HEK293T (cell line): ENCODE measurements around the gene FANCE.

Source experiments
- BHLHE40 ChIP-seq: fragments of 450-650 bp; IDR thresholded peaks from 2 replicates; pipeline ENCODE4 v1.6.1; 2016; ENCODE audit warnings: mild to moderate bottlenecking, moderate library complexity, borderline replicate concordance
- CTBP1 ChIP-seq: fragments of 450-650 bp; IDR thresholded peaks from 2 replicates; pipeline ENCODE4 v1.6.1; 2016; ENCODE audit warnings: borderline replicate concordance
- FOXA1 ChIP-seq: fragments of 450-650 bp; IDR thresholded peaks from 2 replicates; pipeline ENCODE4 v1.6.1; 2016; ENCODE audit warnings: mild to moderate bottlenecking
- FOXK2 ChIP-seq: fragments of 450-650 bp; IDR thresholded peaks from 2 replicates; pipeline ENCODE4 v1.6.1; 2016; ENCODE audit warnings: mild to moderate bottlenecking
- FOXM1 ChIP-seq: fragments of 450-650 bp; IDR thresholded peaks from 2 replicates; pipeline ENCODE4 v1.6.1; 2017; ENCODE audit warnings: mild to moderate bottlenecking, borderline replicate concordance
- L3MBTL2 ChIP-seq: fragments of 450-650 bp; conservative IDR thresholded peaks from 2 replicates; pipeline ENCODE4 v1.6.1; 2016; ENCODE audit warnings: mild to moderate bottlenecking
- LEF1 ChIP-seq: fragments of 450-650 bp; IDR thresholded peaks from 2 replicates; pipeline ENCODE4 v1.6.1; 2017; ENCODE audit warnings: mild to moderate bottlenecking, borderline replicate concordance
- NFRKB ChIP-seq: fragments of 450-650 bp; IDR thresholded peaks from 2 replicates; pipeline ENCODE4 v1.6.1; 2016; ENCODE audit warnings: mild to moderate bottlenecking, moderate library complexity
- PKNOX1 ChIP-seq: fragments of 450-650 bp; IDR thresholded peaks from 2 replicates; pipeline ENCODE4 v1.6.1; 2016
- SP1 ChIP-seq: fragments of 450-650 bp; IDR thresholded peaks from 2 replicates; pipeline ENCODE4 v1.6.1; 2017
- SUZ12 ChIP-seq: fragments of 450-650 bp; IDR thresholded peaks from 2 replicates; pipeline ENCODE4 v1.6.1; 2016; ENCODE audit warnings: mild to moderate bottlenecking
- TARDBP ChIP-seq: fragments of 450-650 bp; IDR thresholded peaks from 2 replicates; pipeline ENCODE4 v1.6.1; 2016
- ZNF384 ChIP-seq: fragments of 450-650 bp; IDR thresholded peaks from 2 replicates; pipeline ENCODE4 v1.6.1; 2016

- TF ChIP-seq FOXK2 (no peak), LEF1 (no peak), CTBP1 (no peak), BHLHE40 (no peak), PKNOX1 (no peak), SUZ12 (no peak), FOXM1 (no peak), NFRKB (no peak), FOXA1 (no peak), ZNF384 (no peak), TARDBP (no peak), SP1 (no peak), L3MBTL2 (no peak)
Observed at GRCh38 chr6:35480176-35480575, 28.0 kb downstream of the FANCE start.
